Body of pancreas (tissue), 4 donors: ENCODE results near the gene RNPC3. TPM values are rescaled to one million over a fixed set of nuclear protein-coding genes. Genes with fewer than 3 reads are reported as not detected.
"Not testable (repeated sequence)": the region's sequence is repeated elsewhere in the genome, so short reads cannot be mapped to it uniquely, and the experiment has no call there.

Source experiments
- ATAC-seq: fragments of 150-250 bp; one replicate; pipeline ENCODE4 v1.9.1; 2016
- DNase-seq, 4 donors: peaks; one replicate each; pipeline ENCODE4 v3.0.0-alpha.2; 2019
- H3K27ac ChIP-seq, 4 donors: fragments of 200-600 bp; sonication (generic); 1 replicate in 3 of 4; 2 replicates in 1 of 4; pipeline versions ENCODE4 v1.5.1 to v1.6.1; 2016 to 2019; ENCODE audit warnings: mild to moderate bottlenecking in 1 of 4, mixed read lengths in 1 of 4, moderate library complexity in 1 of 4
- H3K27me3 ChIP-seq, 2 donors: fragments of 200-600 bp; sonication (generic); one replicate each; pipeline ENCODE4 v1.6.0; 2016; ENCODE audit warnings: mild to moderate bottlenecking in 1 of 2
- H3K36me3 ChIP-seq, 2 donors: fragments of 200-600 bp; sonication (generic); replicated peaks in 1 of 2; 2 replicates each; pipeline ENCODE4 v1.5.1; 2016; ENCODE audit warnings: low read depth in 2 of 2; ENCODE audit not compliant: insufficient read depth in 1 of 2
- H3K4me1 ChIP-seq: fragments of 200-600 bp; sonication (generic); one replicate; pipeline ENCODE4 v1.6.0; 2016
- H3K4me3 ChIP-seq, 2 donors: fragments of 200-600 bp; sonication (generic); 1 replicate in 1 of 2; 2 replicates in 1 of 2; pipeline ENCODE4 v1.5.1; 2016 to 2019
- H3K9me3 ChIP-seq, 3 donors: fragments of 200-600 bp; sonication (generic); 1 replicate in 2 of 3; 2 replicates in 1 of 3; pipeline ENCODE4 v1.5.1; 2016
- POLR2A ChIP-seq, 3 donors: fragments of 450-650 bp; IDR thresholded peaks; one replicate each; pipeline ENCODE4 v1.6.1; 2016; ENCODE audit warnings: antibody characterized with exemption in 3 of 3, mild to moderate bottlenecking in 2 of 3
- WGBS, 2 donors: methylation state at CpG; one replicate each; pipeline ENCODE4 v1.1.5; 2017; 5-methylcytosine and 5-hydroxymethylcytosine counted together
- intact Hi-C: fragments of 100-400 bp; cut with DNase I; formaldehyde crosslinking; loops from one replicate; pipeline ENCODE4 v1.15.1; 2023
- total RNA-seq, 2 donors: library from RNA; depleted of rRNA; stranded (reverse); fragments of >200 nt; gene quantifications; one replicate each; pipeline ENCODE4 v1.1.0, GENCODE V29; 2016
- TF ChIP-seq, protein P1 (sequence below), 7 experiments: fragments of 450-650 bp in 4 of 7; fragments of 200-600 bp in 3 of 7; sonication (generic) in 3 of 7; IDR thresholded peaks; one replicate each; pipeline ENCODE4 v1.5.1; 2016 to 2019; ENCODE audit warnings: antibody characterized with exemption in 7 of 7

Gene RNPC3
- total RNA-seq, 2 donors from 2014 or later = 42.3 to 74.2 TPM

DNA sequence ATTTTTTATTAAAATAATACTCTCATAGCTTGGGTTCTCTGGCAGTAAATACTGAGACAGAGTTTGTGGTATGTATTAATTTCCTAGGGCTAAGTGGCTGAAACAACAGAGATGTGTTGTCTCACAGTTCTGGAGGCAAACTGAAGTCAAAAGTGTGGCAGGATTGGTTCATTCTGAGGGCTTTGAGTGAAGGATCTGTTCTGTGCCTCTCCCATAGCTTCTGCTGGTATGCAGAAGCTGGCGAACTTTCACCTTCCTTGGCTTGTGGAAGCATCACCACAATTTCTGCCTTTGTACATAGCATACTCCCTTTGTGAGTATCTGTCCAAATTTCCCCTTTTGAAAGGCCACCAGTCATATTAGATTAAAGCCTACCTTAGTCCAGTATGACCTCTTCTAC, 21.0 kb downstream of the RNPC3 start:
- ATAC-seq = no peak
- no peaks in the 10 kb centered on the region for H3K4me1 ChIP-seq
- intact Hi-C loops = no loop called here
- no peaks in the 10 kb centered on the region for H3K27me3 ChIP-seq
- no peaks in the 10 kb centered on the region for H3K9me3 ChIP-seq
- H3K4me3 ChIP-seq = no peak overlapping the region
- peaks cover 17 to 44% of the 10 kb centered on the region in 2 donors for H3K36me3 ChIP-seq
- H3K27ac ChIP-seq = no peak overlapping the region
- no peak for DNase-seq
- WGBS, 2 donors = 100% methylated on average over 1 of the region's 1 CpG
- TF ChIP-seq, protein P1, sequence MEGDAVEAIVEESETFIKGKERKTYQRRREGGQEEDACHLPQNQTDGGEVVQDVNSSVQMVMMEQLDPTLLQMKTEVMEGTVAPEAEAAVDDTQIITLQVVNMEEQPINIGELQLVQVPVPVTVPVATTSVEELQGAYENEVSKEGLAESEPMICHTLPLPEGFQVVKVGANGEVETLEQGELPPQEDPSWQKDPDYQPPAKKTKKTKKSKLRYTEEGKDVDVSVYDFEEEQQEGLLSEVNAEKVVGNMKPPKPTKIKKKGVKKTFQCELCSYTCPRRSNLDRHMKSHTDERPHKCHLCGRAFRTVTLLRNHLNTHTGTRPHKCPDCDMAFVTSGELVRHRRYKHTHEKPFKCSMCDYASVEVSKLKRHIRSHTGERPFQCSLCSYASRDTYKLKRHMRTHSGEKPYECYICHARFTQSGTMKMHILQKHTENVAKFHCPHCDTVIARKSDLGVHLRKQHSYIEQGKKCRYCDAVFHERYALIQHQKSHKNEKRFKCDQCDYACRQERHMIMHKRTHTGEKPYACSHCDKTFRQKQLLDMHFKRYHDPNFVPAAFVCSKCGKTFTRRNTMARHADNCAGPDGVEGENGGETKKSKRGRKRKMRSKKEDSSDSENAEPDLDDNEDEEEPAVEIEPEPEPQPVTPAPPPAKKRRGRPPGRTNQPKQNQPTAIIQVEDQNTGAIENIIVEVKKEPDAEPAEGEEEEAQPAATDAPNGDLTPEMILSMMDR (IDR thresholded peaks at IDR 0.05) = no peak
- no peak for TF ChIP-seq POLR2A (IDR thresholded peaks at IDR 0.05)

- H3K36me3 ChIP-seq = peaks cover 17 to 37% of the 10 kb centered on the region in 2 donors
- intact Hi-C loops = no loop called here
- no peaks in the 10 kb centered on the region for H3K9me3 ChIP-seq
- no peak for DNase-seq
- H3K27ac ChIP-seq = no peak overlapping the region
- TF ChIP-seq, protein P1 (IDR thresholded peaks at IDR 0.05) = no peak
- no peak for TF ChIP-seq POLR2A (IDR thresholded peaks at IDR 0.05)
- H3K27me3 ChIP-seq = no peaks in the 10 kb centered on the region
- WGBS, 2 donors = 77 to 88% methylated on average over 3 of the region's 3 CpGs
- H3K4me1 ChIP-seq = no peaks in the 10 kb centered on the region
- no peak overlapping the region for H3K4me3 ChIP-seq
- no peak for ATAC-seq
Measured at GRCh38 chr1:103547840-103548239, 22.3 kb downstream of the RNPC3 start.

GRCh38 chr1:103560427-103560826, 34.9 kb downstream of the RNPC3 start:
- intact Hi-C loops = no loop called here
- DNase-seq (no peak), ATAC-seq (no peak)
- Histone ChIP-seq H3K4me1 (peaks cover 32% of the 10 kb centered on the region), H3K27ac (peak overlapping the region in 3 of 4 donors; percentile 45 to 94 (median 94)), H3K9me3 (no peaks in the 10 kb centered on the region), H3K4me3 (no peak overlapping the region), H3K27me3 (no peaks in the 10 kb centered on the region), H3K36me3 (peaks cover 0 to 5% of the 10 kb centered on the region in 2 donors)
- TF ChIP-seq, protein P1 (IDR thresholded peaks at IDR 0.05) = no peak
- no peak for TF ChIP-seq POLR2A (IDR thresholded peaks at IDR 0.05)

DNA sequence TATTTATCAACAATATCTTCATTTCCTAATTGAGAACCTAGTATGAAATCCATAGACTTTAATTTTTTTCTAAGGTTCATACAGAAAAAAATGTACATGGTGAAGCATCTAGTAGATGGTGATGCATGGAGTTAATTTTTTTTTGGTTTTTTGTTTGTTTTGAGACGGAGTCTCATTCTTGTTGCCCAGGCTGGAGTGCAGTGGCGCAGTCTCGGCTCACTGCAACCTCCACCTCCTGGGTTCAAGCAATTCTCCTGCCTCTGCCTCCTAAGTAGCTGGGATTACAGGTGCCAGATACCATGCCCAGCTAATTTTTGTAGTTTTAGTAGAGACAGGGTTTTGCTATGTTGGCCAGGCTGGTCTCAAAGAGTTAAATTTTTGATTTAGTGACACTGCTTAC, 35.6 kb downstream of the RNPC3 start:
- H3K27me3 ChIP-seq, DNase-seq, intact Hi-C loops, H3K36me3 ChIP-seq, H3K9me3 ChIP-seq, ATAC-seq: not testable (repeated sequence)
- peaks cover 39% of the 10 kb centered on the region for H3K4me1 ChIP-seq
- 29 to 34% methylated on average over 3 of the region's 3 CpGs for WGBS, 2 donors
- H3K27ac ChIP-seq = peak overlapping the region; percentile 77 to 94 (median 90)
- peak overlapping the region in 1 of 2 donors; percentile 14 for H3K4me3 ChIP-seq
- peak in 1 of 3 donors; percentile 48 for TF ChIP-seq POLR2A (IDR thresholded peaks at IDR 0.05)

GRCh38 chr1:103561643-103562395, 36.3 kb downstream of the RNPC3 start:
- 27 to 29% methylated on average over 2 of the region's 2 CpGs for WGBS, 2 donors
- no peak for DNase-seq
- intact Hi-C loops = no loop called here
- ATAC-seq = peak; percentile 94
- H3K4me1 ChIP-seq = peaks cover 44% of the 10 kb centered on the region
- H3K9me3 ChIP-seq = no peaks in the 10 kb centered on the region
- H3K4me3 ChIP-seq = peak overlapping the region; percentile 10 to 14
- H3K36me3 ChIP-seq = no peaks in the 10 kb centered on the region
- H3K27me3 ChIP-seq = no peaks in the 10 kb centered on the region
- H3K27ac ChIP-seq = peak overlapping the region; percentile 57 to 94 (median 90)
- peak in 2 of 3 donors; percentile 41 to 54 for TF ChIP-seq POLR2A (IDR thresholded peaks at IDR 0.05)
- TF ChIP-seq, protein P1 (IDR thresholded peaks at IDR 0.05) = no peak
